Measurements from ENCODE around the gene LRSAM1.

The LRSAM1 gene

DNA sequence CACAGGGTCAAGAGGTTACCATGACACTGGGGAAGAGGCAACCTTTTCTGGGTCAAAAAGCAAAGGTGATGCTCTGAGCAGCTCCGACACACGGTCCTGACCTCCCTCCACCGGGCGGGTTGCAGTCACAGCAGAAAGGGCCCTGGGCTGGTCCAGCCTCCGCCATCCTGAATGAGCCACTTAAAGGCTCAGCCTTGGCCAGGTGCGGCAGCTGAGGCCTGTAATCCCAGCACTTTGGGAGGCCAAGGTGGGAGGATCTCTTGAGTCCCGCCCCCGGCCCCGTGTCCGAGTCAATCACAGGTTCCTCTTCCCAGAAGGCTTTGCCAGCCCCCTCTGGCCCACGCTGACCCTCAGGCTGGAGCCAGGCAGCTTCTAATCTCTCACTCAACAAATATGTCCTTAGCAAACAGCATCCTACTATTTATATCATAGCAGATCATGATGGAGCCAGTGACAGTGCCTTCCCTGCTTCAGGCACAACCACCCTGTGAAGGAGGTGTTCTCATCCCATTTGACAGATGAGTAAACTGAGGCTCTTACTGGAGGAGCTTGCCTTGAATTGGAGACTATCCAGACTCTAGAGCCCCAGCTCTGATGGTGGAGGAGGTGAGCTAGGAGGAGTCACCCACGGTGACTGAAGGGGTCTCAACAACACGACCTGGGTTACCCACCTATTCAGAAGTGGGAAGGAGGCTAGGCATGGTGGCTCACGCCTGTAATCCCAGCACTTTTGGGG, 79.1 kb downstream of the LRSAM1 start:
- in situ Hi-C loops (cut with HindIII; ENCODE audit: low sequenced_read_pairs), result no loop called here

DNA sequence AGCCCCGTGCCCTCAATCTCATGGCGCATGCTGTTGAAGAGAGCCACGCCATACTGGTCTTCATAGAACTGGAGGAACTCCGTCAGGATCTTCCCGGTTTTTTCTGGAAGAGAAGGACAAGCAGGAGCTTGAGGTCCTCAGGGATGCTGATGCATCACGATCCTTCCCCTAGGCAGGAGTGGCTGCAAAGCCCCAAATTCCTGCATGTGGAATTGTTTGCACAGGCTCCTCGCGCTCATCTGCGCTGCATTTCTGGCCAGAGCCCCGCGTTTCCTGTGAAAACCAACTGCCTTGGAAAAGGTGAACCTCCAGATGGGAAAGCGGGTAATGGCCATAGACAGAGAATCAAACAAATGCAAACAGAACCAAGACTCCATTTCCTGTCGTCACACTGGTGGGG, 80.4 kb downstream of the LRSAM1 start:
- in situ Hi-C loops (cut with HindIII; ENCODE audit: low sequenced_read_pairs), result no loop called here

- in situ Hi-C loops (cut with HindIII; ENCODE audit: low sequenced_read_pairs), result no loop called here
These were observed 83.1 kb downstream of the LRSAM1 start for GRCh38 chr9:127534250-127534906.

- in situ Hi-C loops (cut with HindIII; ENCODE audit: low sequenced_read_pairs), result no loop called here
These were observed 83.6 kb downstream of the LRSAM1 start for GRCh38 chr9:127534931-127535330.

DNA sequence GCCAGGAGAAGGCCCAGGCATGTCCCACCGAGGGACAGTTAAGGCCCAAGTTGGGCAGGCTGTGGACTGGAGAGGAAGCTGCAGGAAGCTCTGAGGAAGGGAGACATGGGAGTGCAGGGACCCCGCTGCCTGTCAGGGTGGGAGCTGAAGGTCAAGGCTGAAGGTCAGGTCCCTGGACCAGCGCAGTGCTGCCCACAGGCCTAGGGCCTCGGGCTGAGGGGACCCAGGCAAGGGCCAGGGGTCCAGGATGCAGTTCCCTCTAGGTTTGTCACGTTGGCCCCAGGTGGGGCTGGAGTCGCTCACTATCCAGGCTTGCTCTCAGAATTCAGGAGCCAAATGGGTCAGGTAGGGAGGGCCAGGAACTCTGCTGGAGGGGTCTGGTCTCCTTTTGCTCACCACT, 84.1 kb downstream of the LRSAM1 start:
- in situ Hi-C loops (cut with HindIII; ENCODE audit: low sequenced_read_pairs), result no loop called here

- in situ Hi-C loops (cut with HindIII; ENCODE audit: low sequenced_read_pairs), result no loop called here
These were observed 84.5 kb downstream of the LRSAM1 start for GRCh38 chr9:127535834-127536233.

GRCh38 chr9:127536499-127536898, 85.2 kb downstream of the LRSAM1 start:
- in situ Hi-C loops (cut with HindIII; ENCODE audit: low sequenced_read_pairs), result no loop called here

DNA sequence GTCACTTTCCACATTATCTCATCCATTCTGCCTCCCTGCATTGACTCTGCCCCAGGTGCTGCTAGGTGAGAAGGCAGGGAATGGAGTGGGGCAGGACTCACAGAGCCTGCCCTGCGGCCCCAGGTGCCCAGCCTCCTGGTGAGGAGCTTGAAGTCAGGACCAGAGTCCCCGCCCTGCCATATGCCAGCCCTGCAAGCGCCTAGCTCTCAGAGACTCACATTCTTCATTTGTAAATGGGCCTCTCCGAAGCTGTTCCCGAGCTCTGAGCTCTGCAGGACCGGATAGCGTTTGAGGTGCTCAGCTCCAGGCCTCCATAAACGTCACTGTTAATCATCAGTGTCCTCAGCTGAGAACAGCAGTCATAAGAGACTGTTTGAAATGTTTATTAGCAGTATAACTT, 85.7 kb downstream of the LRSAM1 start:
- in situ Hi-C loops (cut with HindIII; ENCODE audit: low sequenced_read_pairs), result no loop called here

DNA sequence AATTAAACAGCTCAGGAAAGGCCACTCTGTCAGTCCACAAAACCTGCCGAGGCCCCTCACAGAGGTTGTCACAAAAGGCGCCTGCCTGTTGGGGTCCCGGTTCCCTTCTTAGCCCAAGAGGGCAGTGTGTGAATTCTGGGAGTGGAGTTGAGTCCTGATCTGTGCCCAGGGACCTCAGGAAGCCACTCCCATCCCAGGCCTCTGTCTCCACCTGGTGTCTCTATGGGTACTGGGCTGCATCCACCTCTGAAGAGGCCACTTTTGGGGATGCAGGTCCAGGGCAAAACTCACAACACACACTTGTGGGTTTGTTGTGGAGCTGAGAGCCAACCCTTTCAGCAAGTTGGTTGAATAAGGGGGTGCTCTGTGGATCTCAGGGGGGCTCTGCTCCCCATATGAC, 86.5 kb downstream of the LRSAM1 start:
- in situ Hi-C loops (cut with HindIII; ENCODE audit: low sequenced_read_pairs), result no loop called here

DNA sequence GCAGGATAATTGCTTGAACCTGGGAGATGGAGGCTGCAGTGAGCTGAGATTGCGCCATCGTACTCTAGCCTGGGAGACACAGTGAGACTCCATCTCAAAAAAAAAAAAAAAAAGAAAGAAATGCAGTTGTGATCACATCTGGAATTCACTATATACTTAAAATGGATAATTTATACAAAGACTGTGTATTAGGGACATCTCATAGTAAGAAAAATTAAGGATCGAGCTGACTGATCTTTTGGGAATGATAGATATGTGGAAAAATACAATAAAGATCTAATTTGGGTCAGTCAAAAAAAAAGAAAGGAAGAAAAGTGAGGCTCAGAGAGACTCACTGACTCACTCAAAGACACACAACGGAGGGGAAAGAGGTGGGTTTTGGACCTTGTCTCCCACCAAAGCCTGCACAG, 87.5 kb downstream of the LRSAM1 start:
- in situ Hi-C loops (cut with HindIII; ENCODE audit: low sequenced_read_pairs), result no loop called here

DNA sequence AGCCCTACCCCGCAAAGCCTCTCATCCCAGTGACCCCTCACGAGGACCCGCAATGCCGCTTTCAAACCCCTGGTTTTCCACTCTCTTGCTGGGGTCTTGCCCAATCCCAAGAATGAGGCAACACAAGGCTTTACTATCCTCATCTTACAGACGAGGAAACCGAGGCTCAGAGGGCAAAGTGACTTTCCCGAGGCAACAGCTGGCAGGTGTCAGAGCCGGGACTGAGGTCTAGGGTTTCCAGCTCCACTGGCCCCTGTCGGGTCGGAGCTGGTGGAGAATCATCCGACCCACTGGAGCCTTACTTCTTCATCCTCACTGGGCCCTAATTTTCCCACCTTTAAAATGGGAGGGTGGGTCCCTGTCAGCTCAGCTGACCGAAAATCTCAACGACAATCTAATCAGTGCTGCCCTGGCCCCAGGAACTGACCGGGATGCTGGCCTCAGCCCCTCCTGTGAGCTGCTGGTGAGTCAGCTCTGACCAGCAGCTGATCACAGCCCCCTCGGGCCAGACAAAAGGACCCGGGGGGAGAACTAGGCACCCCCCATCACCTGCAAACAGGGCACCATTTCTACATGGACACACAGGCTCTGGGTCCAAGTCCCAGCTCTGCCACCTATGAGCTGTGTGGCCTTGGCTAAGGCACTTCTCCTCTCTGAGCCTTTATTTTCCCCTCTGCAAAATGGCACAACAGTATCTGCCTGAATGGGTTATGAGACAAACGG, 88.1 kb downstream of the LRSAM1 start:
- in situ Hi-C loops (cut with HindIII; ENCODE audit: low sequenced_read_pairs), result no loop called here

DNA sequence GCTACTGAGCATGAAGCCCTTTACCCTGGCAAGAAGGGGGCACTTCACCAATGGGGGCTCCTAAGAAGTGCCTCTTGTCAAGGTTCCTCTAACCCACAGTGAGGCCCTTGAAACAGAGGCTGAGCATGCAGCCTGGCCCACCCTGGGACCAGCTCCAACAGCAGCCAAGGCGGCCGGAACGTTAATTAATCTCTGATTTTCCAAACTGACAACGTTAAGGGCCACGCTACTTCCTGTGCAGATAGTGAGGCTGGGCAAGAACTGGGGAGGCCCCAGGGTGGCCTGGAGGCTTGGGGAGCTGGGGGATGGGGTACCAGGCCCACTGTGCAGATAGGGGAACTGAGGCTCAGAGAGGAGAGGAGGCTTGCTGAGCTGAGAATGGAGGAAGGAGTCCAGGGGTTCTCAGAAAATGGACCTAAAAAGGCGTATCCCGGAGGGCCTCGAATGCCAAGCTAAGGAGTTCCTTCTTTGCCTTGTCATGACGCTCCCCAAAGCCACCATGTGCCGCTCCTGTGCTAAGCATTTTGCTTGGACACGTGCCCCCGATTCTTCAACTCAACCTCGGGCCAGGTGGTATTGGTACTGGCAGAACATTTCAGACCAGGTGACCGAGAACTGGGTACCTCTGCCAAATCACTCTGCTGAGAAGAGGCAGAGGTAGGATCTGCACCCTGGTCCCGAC, 88.8 kb downstream of the LRSAM1 start:
- in situ Hi-C loops (cut with HindIII; ENCODE audit: low sequenced_read_pairs), result no loop called here

DNA sequence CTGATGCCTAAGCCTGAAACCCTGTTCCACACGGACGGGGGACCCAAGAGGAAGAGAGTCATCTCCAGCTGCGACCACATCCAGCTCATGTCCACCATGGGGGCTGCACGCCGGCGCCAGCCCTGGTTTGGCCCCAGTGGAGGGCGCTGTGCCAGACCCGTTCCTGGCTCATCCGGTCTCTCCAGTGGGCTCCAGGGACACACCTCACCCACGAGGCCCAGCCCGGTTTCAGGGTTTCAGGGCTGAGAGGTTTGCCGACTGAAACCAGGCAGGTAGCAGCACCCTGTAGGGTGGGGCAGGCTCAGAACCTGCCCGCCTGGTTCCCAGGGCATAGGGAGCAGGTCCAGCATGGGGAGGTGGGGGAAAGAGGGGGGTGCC, 89.3 kb downstream of the LRSAM1 start:
- in situ Hi-C loops (cut with HindIII; ENCODE audit: low sequenced_read_pairs), result no loop called here

- in situ Hi-C loops (cut with HindIII; ENCODE audit: low sequenced_read_pairs), result no loop called here
These were observed 89.9 kb downstream of the LRSAM1 start for GRCh38 chr9:127541176-127541575.

DNA sequence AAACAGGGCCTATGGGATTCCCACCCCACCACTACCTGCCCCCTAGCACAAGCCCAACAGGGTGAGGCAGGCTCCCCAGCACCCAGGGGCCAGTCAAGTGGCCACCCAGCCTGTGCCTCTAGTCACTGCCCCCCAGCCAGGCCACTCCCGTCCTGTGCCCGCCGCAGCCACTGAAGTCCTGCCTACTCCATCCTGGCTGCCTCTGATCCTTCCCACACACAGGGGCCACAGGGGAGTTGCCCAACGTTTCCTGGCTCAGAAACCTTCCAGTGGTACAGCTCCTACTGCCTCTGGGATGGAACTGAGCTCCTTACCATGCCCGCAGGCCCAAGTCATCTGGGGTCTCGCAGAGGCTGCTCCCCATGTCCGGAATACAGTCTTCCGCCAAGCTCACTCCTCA, 90.6 kb downstream of the LRSAM1 start:
- in situ Hi-C loops (cut with HindIII; ENCODE audit: low sequenced_read_pairs), result no loop called here

- in situ Hi-C loops (cut with HindIII; ENCODE audit: low sequenced_read_pairs), result no loop called here
These were observed 91.9 kb downstream of the LRSAM1 start for GRCh38 chr9:127543221-127543620.

DNA sequence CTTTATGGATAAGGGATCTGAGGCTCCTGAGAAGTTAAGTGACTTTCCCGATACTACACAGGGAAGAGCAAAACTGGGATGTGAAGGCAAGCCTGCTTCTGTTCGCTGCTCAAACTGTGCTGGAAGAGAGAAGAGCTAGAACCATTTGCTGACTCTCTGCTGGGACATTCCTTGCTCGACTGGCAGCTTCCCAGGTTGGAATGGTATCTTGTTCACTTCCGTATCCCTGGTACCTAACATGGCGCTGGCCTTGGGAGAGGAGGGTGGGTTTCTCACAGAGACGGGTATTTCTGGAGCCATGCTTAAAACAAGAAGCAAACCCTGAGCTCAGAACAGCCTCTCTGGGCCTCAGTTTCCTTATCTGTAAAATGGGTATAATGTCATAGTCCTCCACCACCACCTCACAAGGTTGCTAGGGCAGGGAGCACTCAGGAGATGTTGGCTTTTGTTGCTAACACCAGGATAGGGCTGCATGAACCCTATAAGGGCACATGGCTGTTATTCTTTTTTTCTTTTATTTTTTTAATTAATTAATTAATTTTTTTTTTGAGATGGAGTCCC, 92.7 kb downstream of the LRSAM1 start:
- in situ Hi-C loops (cut with HindIII; ENCODE audit: low sequenced_read_pairs), result no loop called here

DNA sequence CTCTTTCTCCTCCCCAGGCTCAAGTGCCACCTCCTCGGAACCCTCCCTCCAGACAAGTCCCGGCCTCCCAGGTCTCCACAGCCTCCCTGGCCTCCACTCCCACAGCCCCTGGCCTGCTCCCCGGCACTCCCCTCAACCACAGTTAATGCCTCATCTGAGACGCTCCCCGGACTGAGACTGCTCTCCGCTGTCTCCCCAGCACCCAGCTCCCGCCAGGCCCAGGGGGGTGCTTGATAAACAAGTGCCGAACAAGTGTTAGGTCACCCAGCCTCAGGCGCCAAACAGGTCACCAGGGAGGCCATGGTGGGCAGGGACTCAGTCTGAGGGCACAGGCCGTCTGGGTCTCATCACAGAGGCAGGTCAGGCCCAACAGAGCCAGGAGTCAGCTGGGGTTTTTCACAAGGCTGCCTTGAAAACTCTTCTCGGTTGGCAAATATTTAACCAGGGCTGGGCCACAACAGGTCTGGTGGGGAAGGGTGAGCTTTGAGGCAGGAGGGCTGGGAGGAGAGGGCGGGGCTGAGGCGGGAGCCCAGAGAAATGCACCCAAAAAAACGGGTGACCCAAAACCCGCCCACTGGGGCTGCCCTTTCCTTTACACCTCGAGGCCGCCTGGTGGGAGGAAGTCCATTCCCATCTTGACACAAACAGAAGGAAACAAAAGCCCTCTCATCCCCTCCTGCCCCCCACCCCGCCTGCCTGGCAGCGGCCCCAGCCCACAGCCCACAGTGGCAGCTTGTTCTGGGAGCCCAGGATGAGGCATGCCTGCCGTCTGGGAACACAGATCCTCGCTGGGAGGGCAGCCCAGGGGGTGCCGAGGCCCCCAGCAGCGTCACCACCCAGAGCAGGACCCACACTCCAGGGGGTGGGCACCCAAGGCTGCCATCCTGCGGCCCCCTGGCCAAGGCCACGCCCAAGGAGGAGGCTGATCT, 94.2 kb downstream of the LRSAM1 start:
- in situ Hi-C loops (cut with HindIII; ENCODE audit: low sequenced_read_pairs), result no loop called here

GRCh38 chr9:127546125-127546832, 95.0 kb downstream of the LRSAM1 start:
- in situ Hi-C loops (cut with HindIII; ENCODE audit: low sequenced_read_pairs), result no loop called here
